ENCODE results near the gene RNF38.
A peak's percentile ranks its signal among the peaks of the same experiment; 100 is the strongest.

Gene RNF38

GRCh38 chr9:36341936-36342577 is 58.0 kb downstream of the RNF38 start:
- DNase-seq (ENCODE audit: low spot score), result peak; percentile 48
- no peak for TF ChIP-seq CTCF (IDR thresholded peaks at IDR 0.05; ENCODE audit: extremely low read depth, insufficient read depth, missing control alignments)
- in situ Hi-C loops (cut with MboI; ENCODE audit: low pct_unique_long_range_greater_than_20kb, low sequenced_read_pairs, unreplicated experiment), result no loop called here

GRCh38 chr9:36337865-36338264 is 62.2 kb downstream of the RNF38 start:
- in situ Hi-C loops (cut with MboI; ENCODE audit: low pct_unique_long_range_greater_than_20kb, low sequenced_read_pairs, unreplicated experiment), result no loop called here
- TF ChIP-seq CTCF (IDR thresholded peaks at IDR 0.05; ENCODE audit: extremely low read depth, insufficient read depth, missing control alignments), result no peak
- DNase-seq (ENCODE audit: low spot score), result no peak

GRCh38 chr9:36337002-36337401 is 63.1 kb downstream of the RNF38 start:
- in situ Hi-C loops (cut with MboI; ENCODE audit: low pct_unique_long_range_greater_than_20kb, low sequenced_read_pairs, unreplicated experiment), result no loop called here
- DNase-seq (ENCODE audit: low spot score), result no peak
- no peak for TF ChIP-seq CTCF (IDR thresholded peaks at IDR 0.05; ENCODE audit: extremely low read depth, insufficient read depth, missing control alignments)

GRCh38 chr9:36336131-36336907 is 63.8 kb downstream of the RNF38 start:
- no peak for DNase-seq (ENCODE audit: low spot score)
- in situ Hi-C loops (cut with MboI; ENCODE audit: low pct_unique_long_range_greater_than_20kb, low sequenced_read_pairs, unreplicated experiment), result no loop called here
- TF ChIP-seq CTCF (IDR thresholded peaks at IDR 0.05; ENCODE audit: extremely low read depth, insufficient read depth, missing control alignments), result no peak

- in situ Hi-C loops (cut with MboI; ENCODE audit: low pct_unique_long_range_greater_than_20kb, low sequenced_read_pairs, unreplicated experiment), result no loop called here
- no peak for DNase-seq (ENCODE audit: low spot score)
- TF ChIP-seq CTCF (IDR thresholded peaks at IDR 0.05; ENCODE audit: extremely low read depth, insufficient read depth, missing control alignments), result no peak
Measured at GRCh38 chr9:36332006-36332405, 68.1 kb downstream of the RNF38 start.

- peak; percentile 65 for TF ChIP-seq CTCF (IDR thresholded peaks at IDR 0.05; ENCODE audit: extremely low read depth, insufficient read depth, missing control alignments)
- in situ Hi-C loops (cut with MboI; ENCODE audit: low pct_unique_long_range_greater_than_20kb, low sequenced_read_pairs, unreplicated experiment), result no loop called here
- peak; percentile 70 for DNase-seq (ENCODE audit: low spot score)
Measured at GRCh38 chr9:36328798-36329411, 71.2 kb downstream of the RNF38 start.
